Upper lobe of left lung (tissue), 4 donors: ENCODE measurements around the gene MTFR1L.

Source experiments
- EP300 ChIP-seq, 4 donors: sonication (generic); formaldehyde crosslinking; IDR thresholded peaks; one replicate each; pipeline ENCODE4 v1.5.1; 2017; ENCODE audit warnings: antibody characterized with exemption in 4 of 4, control low read depth in 2 of 4
- TF ChIP-seq, protein P1 (sequence below), 6 experiments: fragments of 450-650 bp in 4 of 6; fragments of 200-600 bp in 2 of 6; sonication (generic) in 2 of 6; IDR thresholded peaks; one replicate each; pipeline ENCODE4 v1.5.1; 2016 to 2019; ENCODE audit warnings: antibody characterized with exemption in 6 of 6

DNA sequence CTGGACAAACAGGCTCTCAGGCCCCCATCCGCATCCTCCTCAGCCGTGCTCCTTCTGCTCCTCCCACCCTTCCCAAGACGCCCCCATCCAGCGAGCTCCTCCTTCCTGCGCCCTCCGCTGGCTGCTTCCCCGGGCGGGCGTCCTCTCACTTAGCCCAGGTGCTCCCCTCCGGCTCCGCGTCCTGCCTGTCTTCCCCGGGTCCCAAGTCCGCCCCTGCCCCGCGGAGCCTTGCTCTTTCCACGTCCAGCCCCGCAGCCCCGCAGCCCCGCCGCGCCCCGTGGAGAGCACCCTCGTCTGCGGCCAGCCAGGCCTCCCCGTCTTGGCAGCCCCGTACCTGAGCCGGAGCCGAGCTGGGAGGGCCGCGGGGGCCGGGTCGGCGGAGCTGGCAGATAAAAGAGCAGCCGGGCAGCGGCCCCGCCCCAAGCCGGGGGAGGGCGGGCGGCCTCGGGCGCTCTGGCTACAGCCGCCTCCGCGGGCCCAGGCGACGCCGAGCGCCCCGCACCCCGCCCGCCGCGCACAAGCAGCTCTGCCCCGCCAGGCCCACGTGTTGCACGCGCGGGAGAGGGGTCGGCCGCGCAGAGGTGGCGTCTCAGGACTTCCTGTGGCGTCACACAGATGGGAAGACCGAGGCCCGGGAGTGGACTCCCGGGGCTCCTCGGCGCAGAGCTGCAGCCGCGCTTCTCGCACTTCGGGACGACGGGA, 55.6 kb downstream of the MTFR1L start, which contains the start of gene PAQR7:
- TF ChIP-seq, protein P1, sequence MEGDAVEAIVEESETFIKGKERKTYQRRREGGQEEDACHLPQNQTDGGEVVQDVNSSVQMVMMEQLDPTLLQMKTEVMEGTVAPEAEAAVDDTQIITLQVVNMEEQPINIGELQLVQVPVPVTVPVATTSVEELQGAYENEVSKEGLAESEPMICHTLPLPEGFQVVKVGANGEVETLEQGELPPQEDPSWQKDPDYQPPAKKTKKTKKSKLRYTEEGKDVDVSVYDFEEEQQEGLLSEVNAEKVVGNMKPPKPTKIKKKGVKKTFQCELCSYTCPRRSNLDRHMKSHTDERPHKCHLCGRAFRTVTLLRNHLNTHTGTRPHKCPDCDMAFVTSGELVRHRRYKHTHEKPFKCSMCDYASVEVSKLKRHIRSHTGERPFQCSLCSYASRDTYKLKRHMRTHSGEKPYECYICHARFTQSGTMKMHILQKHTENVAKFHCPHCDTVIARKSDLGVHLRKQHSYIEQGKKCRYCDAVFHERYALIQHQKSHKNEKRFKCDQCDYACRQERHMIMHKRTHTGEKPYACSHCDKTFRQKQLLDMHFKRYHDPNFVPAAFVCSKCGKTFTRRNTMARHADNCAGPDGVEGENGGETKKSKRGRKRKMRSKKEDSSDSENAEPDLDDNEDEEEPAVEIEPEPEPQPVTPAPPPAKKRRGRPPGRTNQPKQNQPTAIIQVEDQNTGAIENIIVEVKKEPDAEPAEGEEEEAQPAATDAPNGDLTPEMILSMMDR (IDR thresholded peaks at IDR 0.05) = peak in 1 of 6 experiments; percentile 6
- TF ChIP-seq EP300 (IDR thresholded peaks at IDR 0.05) = no peak
